DMS53 treated with DMSO at 0.1 percent for 48 hours (cell line): ENCODE measurements around the gene PCGF5.
"Not testable (repeated sequence)": the region's sequence is repeated elsewhere in the genome, so short reads cannot be mapped to it uniquely, and the experiment has no call there.

ENCODE experiments used
- DNase-seq: peaks from one replicate; lab custom pipeline; 2025; ENCODE audit not compliant: unreplicated experiment; lab: John Stamatoyannopoulos, UW

The PCGF5 gene

DNA sequence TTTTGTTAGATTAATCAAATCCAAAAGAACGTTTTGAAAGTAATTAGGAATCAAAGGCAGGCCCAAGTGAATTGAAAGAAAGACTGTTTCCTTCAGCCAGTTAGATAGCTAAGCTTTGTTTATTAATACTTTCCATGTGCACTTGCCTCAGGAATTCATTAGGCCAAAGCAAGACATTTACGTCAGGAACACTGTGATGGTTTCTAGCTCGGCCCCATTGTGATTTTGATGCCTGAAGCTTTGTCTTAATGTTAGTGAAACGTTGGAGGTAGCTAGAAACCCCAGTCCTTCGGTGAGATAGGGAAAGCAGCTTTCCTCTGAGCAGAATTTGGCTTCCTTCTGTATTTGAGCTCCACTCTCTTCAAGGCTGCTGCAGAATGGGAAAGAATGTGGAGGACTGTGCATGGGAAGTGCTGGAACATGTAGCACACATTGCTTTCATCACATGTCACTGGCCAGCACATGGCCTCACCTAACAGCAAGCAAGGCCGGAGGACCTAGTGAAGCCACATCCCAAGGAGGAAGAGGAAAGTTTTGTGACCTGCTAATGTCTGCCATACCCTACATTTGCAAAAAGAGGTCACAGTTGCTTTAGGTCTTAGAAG lies 64.1 kb downstream of the PCGF5 start:
- DNase-seq, result no peak

DNA sequence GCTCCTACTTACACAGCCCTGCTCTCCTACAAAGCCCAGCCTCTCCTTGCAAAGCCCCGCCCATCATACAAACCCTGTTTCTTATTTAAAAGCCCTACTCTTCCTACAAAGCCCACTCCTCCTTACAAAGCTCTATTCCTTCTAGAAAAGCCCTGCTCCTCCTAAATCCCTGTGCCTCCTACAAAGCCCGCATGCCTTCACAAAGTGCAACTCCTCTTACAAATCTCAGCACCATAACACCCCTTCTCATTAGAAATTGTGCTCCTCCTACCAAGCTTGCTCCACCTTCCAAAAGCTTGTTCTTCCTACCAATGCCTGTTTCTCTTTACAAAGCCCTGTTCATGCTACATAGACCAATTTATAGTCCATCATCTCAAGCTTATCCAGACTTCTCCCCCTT lies 66.1 kb downstream of the PCGF5 start:
- DNase-seq, result no peak

DNA sequence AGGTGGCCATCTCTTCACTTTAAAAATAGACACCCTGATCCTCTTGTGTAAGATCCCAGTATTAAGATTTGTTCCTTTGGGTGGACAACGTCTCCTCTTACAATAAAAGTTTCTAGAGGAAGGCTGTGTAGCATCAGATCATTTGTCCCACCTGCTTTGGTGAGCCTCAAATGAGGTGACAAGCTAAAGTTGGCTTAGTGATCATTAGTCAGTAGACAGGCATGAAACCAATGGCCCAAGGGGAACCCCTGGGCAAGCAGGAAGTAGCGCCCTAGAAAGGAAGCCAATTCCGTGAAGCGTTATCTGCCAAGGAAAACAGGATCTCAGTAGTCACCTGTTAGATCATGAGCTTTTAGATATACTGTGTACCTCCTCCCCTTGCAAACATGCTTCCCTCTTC lies 66.8 kb downstream of the PCGF5 start:
- no peak for DNase-seq

DNA sequence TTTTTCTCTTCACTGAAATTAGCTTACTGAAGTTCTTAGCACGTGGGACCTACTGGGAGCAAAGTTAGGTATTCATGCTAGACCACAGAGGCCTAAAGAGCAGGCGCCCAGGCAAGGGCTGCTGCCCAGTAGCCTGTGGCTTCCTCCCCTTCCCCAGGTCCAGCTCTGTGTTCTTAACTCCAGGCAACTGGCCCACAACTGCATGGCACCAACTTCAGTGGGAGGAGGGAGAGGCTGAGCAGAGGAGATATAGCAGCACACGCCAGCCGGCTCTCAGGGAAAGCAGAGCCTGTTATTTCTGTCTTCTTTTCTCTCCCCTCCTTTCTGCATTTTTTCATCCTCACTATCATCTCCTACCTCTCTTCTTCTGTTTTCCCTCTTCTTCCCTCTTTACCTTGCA lies 67.4 kb downstream of the PCGF5 start:
- DNase-seq, result no peak

DNA sequence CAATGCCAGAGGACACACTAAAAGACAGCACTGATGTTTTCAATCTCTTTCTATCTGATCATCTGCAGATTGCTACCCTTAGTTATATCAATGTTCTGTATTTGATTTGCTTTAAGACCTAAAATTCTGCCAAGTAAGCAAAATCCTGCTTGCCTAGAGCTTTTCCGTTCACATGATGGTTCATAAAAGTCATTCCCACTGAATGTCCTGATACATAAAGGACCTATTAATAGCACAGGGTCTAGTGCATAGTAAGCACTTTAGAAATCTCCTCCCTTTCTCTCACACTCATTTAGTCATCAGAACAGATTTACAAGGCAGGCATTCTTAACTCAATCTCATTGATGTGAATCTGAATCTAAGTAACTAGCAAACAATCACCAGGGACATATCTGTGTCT lies 68.8 kb downstream of the PCGF5 start:
- DNase-seq, result no peak

DNA sequence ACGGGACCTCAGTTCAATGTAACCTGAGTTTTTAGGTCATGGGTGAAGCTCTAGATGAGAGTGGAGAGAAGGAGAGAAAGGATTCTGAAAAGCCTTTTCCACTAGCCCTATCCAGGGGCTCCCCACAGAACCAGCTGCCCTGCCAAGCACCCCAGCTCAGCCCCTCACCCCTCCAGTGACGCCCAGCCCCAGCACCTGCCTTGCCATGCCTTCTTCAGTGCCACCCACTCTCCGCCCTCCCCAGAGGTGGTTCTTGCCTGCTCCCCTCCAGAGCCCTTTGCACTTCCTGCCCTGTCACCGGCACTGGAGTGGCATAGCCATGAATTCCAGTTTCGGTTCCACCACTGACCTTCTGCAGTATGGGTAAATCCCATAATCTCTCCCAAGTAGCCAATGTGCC lies 70.1 kb downstream of the PCGF5 start:
- DNase-seq, result no peak

DNA sequence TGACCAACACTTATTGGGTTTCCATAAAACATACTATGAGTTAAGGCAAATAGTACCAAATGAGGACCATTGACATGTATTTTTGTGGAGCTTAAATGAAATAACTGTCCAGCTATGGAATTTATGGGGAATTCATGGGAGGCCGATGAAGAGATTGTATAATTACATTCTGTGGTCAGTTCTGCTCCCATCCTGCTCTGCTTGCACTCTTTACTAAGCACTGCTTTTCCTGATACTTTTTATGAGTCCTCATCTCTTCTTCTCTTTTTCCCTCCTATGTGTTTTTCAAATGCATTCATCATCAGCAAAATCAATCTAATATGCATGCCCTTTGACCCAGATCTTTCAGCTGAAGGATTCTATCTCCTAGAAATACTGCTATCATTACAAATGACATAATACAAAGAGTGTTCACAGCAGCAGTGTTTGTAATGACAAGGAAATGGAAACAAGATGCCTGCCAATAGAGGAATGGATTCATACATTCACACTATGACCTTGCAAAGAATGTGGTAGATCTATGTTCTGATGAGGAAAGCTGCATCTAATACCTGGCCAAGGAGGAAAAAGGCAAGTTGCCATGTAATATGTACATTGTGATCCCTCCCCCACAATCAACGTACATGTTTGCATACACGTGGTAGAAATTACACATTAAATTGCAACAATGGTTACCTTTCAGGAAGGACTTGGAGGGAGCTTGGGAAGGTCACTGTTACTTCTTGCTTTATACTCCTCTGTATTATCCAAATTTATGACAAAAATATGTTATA lies 73.9 kb downstream of the PCGF5 start:
- no peak for DNase-seq

DNA sequence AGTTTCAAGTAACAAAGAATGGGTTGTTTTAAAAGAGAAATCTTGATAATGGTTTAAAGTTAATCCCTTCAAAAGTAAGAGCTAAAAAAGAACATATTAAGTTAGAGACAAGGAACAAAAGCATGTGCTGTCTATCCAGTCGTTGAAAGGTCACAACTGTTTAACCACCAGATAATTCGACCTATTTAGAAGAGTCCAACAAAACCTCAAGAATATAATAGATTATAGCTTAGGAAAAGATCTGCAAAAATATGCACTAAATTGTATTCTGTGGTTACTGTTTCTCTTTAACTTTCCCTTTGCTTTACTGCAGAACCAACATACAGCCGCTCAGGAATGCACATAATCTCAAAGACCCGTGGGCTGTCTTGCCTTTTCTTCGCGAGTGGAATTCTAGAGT lies 74.9 kb downstream of the PCGF5 start:
- no peak for DNase-seq

DNA sequence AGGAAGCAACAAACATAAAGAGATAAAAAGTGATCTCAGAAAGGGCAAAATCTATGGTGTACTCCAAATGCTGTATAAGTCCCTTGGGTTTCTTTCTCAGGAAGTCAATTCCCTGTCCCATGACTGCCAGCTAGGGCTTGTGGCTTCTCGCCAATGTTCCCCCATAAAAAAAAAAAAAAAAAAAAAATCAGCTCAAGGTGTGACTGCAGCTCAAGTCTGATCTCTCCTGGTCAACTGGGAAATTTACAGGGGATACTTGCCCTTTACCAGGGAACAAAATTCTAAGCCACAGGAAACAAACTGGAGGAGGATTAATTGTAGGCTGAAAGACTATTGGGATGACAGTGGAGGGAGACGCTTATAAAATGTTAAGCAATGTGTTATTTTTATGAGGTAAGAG lies 76.0 kb downstream of the PCGF5 start:
- DNase-seq, result peak; percentile 15

DNA sequence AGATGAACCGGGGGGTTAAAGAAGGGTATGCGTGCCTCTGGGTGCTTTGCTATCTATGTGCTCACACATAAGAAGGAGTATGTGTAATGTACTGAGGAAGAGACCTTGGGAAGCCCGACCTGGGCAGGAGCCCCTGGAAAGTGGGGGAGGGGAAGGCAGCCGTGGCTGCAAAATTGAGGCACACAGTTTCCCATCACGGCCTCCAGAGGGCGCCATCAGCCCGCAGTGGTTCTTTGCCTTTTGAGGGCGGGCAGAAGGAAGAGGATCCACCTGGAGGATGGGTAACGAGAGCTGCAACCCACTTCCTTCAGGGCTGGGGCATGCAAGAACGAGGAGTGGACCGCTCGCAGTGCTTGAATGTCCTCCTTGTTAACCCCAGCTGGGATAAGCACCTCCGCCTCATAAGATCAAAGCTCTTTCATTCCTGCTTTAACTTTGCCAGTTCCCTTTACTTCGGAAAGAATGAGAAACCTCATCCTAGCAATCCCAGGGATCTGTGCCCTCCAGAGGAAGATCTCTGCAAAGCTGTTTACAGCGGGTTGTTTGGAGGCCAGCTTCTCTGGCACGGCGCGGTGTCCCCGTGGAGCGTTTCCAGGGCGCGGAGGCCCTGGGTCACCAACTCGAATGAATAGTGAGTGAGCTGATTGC lies 77.9 kb downstream of the PCGF5 start:
- peak; percentile 85 for DNase-seq

DNA sequence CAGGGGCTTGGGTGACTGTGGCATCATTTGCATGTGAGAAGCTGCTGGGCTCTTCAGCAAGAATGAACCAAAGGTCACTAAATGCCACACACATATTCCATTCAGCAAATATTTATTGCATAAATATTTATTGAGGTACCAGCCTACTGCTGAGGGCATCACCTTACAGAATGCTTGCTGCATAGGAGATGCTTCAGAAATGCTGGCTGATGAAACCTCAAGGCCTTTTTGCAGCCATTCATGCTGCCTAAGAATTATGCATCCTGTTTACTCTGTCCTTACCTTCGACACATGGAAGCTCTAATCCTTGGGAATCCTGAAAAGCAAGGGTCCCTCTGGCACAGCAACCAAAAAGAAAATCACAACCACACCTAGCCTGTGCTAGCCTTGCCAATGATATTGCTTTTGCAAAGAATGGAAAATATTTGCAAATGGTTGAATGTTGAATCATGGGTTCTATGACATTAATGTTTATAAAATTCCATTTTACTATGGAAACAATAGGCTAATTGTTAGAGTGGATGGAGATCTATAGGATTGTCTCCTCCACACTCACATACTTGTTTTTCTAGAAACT lies 79.6 kb downstream of the PCGF5 start:
- peak; percentile 37 for DNase-seq

DNA sequence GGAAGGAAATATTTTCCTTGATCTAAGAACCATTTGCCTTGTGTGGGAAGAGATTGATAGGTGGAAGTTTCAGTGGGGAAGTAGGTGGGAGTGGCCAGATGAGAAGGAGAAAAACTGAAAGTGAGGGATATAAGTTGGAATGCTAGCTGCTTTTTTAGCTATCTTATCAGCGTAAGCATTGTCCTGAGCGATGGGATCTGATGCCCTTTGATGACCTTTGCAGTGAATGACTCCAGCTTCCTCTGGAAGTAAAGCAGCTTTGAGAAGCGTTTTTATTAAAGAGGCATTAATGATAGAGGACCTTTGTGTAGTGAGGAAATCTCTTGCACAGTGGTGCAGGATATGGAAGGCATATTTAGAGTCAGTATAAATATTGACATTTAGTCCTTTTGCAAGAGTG lies 82.5 kb downstream of the PCGF5 start:
- DNase-seq, result not testable (repeated sequence)

DNA sequence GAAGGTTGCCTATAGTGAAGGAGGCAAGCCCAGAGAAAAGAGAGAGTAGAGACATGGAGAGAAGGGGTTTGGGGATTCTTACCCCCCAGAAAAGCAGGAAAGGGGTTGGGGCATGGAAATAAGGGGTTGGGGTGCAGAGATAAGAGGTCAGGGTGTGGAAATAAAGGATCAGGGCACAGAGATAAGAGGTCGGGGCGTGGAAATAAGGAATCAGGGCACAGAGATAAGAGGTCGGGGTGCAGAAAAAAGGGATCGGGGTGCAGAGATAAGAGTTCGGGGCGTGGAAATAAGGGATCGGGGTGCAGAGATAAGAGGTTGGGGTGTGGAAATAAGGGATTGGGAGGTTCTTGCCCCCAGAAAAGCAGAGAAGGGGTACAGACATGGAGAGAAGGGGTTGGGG lies 85.5 kb downstream of the PCGF5 start:
- not testable (repeated sequence) for DNase-seq

DNA sequence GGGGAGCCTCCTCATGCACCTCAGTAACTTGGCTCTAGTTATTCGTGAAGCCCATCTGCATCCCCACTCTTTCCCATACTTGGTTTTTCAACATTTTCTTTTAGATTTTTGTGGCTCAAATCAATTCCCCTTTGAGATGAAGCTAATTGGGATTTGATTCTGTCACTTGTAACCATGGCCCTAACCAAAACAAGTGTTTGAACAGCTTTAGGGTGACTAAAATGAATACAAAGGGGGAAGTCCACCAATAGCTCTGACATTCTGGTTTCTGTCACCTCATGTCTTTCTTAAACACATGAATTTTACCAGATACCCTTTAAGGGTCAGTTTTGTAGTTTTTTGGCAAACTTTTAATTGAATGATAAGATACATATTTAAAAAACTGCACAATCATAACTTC lies 87.0 kb downstream of the PCGF5 start:
- DNase-seq, result no peak

DNA sequence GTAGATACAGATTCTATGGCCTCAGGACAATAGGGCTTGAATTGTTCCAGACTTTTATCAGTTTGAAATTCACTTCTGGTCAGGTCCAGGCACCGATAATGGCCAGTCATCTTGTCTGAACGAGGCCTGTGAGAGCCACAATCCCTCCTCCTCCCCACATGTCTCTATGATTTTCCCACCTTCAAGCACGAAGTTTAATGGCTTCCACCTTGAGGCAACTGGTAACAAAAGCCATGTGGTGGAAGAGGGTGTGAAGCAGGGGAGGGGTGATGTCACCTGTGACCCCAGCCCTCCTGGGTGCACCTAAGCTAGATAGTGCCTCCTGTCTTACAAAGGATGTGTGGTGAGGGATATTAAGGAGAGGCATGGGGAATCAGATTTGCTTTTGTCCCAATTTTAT lies 89.2 kb downstream of the PCGF5 start:
- DNase-seq, result no peak

DNA sequence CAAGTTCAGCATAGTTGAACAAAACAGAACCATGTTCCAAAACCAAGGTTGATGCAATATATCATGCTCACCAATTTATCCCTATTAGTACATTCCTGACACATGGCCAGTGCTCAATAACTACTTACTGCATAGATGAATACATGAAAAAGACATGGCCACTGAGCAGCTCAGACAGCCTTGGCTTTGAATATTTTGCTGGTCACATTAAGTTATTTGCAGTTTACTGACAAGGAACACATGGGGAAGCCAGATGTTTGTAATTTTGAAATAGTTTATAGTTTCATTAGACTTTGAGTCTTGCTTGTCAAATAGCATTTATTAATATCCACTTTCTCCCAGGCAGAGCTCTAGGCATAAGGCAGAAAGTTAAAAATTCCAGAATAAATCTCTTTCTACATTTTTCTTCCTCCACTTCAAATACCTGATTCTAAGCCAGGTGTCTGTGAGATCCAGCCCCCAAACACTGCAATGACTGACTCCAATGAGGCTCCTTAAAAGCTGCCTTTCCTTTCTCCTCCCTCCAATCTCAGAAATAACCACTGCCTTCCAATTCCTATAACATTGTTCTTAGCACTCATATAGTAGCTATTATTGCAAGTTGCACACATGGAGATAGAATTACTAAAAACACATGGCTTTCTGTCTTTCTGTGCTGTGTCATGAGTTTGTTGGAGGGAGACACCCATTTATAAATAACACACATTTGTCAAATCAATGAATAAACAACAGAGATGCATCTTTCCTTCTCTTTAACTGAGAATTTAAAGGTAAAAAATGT lies 91.3 kb downstream of the PCGF5 start:
- no peak for DNase-seq

DNA sequence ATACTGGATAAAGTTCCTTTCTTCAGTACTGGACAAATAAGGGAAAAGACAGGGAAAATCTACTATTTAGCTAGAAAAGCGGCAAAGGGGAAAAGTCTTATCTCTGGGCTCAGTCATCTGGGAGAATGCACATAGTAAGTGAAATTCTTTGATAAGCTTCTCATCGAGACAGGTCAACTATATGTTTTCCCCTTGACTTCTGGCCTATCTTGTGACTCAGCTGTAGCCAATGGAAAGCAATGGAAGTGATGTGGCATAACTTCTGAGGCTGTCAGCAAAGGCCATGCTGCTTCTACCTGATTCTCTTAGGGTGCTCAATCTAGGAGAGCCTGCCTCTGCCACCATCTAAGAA lies 91.9 kb downstream of the PCGF5 start:
- no peak for DNase-seq

DNA sequence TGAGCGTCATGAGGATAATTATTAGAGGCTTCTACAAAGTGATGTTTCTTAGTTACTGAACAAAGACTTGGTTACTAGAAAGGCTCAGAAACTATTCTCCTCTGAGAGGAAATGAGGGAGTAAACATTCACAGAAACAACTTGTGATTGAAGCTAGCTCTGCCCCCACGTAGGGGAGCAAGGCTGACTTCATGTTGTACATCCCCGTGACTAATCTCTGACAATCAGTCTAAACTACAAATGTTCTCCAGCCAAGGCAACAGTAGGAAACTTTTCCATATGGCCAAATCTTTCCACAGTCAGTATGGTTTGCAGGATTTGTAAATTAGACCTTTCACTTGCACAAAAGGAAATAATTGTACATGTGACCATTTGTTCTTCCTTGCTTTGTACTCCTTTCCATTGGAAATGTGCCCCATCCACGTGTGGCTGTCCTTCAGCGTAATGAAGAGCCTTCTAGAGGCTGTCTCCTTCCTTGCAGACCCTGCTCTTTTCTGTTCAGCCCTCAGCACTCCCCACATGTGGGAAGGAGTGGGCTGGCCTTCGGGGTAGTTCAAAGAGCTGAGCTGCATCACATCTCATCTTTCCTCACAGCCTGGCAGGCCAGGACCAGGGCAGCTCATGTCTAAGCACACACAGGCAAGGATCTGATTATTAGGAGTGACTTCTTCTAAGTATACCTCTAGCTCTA lies 93.5 kb downstream of the PCGF5 start:
- DNase-seq, result no peak

DNA sequence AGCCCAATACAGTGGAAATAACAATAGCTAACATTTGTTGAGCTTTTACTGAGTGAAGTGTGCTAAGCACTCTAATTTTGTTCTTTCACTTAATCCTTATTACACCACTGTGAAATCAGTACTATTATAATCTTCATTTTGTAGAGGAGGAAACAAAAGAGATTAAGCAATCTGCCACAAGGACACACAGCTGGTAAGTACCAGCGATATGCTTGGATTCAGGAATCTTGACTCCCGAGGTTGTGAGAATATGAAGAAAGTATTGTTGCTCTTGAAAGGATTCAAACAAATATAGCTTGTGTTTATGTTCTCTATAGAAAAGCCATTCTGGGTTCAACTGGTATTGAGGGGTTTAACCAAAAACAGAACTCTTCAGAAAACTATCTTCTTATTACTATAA lies 96.0 kb downstream of the PCGF5 start:
- DNase-seq, result no peak

DNA sequence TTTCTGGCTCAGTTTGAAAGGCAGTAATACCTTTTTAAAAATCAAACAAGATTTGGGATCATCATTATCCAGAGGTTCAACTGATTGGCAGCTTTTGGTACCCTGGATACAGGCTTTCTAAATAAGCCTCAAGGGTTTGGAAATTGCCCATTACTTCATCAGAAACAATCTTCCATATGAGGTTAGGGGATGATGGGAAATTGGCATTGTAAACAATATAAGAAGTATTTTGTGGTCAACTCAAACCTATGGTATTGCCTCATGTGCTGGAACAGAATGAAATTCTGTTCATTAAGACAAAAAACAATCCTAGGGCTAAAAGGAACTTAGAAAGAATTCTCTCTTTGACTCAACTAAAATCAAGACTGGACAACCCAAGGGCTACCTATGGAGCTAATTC lies 97.1 kb downstream of the PCGF5 start:
- DNase-seq, result no peak

DNA sequence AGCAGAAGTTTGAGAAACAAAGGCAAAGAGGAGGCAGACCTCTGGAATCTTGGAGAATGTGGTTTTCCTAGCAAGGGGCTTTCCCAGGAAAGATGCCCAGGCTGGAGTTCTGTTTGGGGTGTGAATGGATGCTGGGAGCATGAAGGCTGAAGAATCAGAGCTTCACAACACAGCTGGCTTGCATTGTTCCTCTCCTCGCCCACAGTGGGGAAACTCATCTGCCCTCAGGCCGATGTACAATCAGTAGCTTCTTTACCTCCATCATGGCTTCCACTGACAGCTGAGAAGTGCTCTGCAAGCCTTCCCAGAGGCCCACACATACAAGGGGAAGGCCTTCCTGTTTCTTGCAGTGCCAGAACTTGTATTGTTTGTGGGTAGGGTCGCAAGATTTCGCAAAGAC lies 98.9 kb downstream of the PCGF5 start:
- no peak for DNase-seq
